ENCODE measurements around the gene UBL4B.
"Not testable (repeated sequence)": the region's sequence is repeated elsewhere in the genome, so short reads cannot be mapped to it uniquely, and the experiment has no call there.

Gene UBL4B

GRCh38 chr1:110112143-110112542 is at the start of gene UBL4B:
Gene UBL4B (plus strand): TSS chr1:110112443. CDS start chr1:110112535, 92 bp downstream.
- DNase-seq (ENCODE audit: extremely low read depth in 1 of 2, low read depth in 1 of 2), result no peak

- no peak for DNase-seq (ENCODE audit: extremely low read depth in 1 of 2, low read depth in 1 of 2)
Observed at GRCh38 chr1:110062612-110063011, 49.6 kb upstream of the UBL4B start.

GRCh38 chr1:110063781-110064180 is 48.5 kb upstream of the UBL4B start:
- no peak for DNase-seq (ENCODE audit: extremely low read depth in 1 of 2, low read depth in 1 of 2)

GRCh38 chr1:110064576-110065337 is 47.5 kb upstream of the UBL4B start:
- DNase-seq (ENCODE audit: extremely low read depth in 1 of 2, low read depth in 1 of 2), result no peak

GRCh38 chr1:110065841-110066240 is 46.4 kb upstream of the UBL4B start:
- no peak for DNase-seq (ENCODE audit: extremely low read depth in 1 of 2, low read depth in 1 of 2)

GRCh38 chr1:110067479-110067892 is 44.8 kb upstream of the UBL4B start:
- DNase-seq (ENCODE audit: extremely low read depth in 1 of 2, low read depth in 1 of 2), result no peak

GRCh38 chr1:110067893-110068645 is 44.2 kb upstream of the UBL4B start:
- DNase-seq (ENCODE audit: extremely low read depth in 1 of 2, low read depth in 1 of 2), result no peak

- DNase-seq (ENCODE audit: extremely low read depth in 1 of 2, low read depth in 1 of 2), result no peak
Observed at GRCh38 chr1:110068646-110069403, 43.4 kb upstream of the UBL4B start.

GRCh38 chr1:110069404-110070281 is 42.6 kb upstream of the UBL4B start:
- no peak for DNase-seq (ENCODE audit: extremely low read depth in 1 of 2, low read depth in 1 of 2)

GRCh38 chr1:110070282-110070669 is 42.0 kb upstream of the UBL4B start:
- no peak for DNase-seq (ENCODE audit: extremely low read depth in 1 of 2, low read depth in 1 of 2)

GRCh38 chr1:110070671-110071242 is 41.5 kb upstream of the UBL4B start, which contains the start of gene ALX3:
Gene ALX3 (minus strand): TSS chr1:110070672. CDS start chr1:110070612, 60 bp downstream.
- no peak for DNase-seq (ENCODE audit: extremely low read depth in 1 of 2, low read depth in 1 of 2)

GRCh38 chr1:110074166-110074565 is 38.1 kb upstream of the UBL4B start:
- no peak for DNase-seq (ENCODE audit: extremely low read depth in 1 of 2, low read depth in 1 of 2)

GRCh38 chr1:110076789-110077500 is 35.3 kb upstream of the UBL4B start:
- no peak for DNase-seq (ENCODE audit: extremely low read depth in 1 of 2, low read depth in 1 of 2)

GRCh38 chr1:110079995-110080394 is 32.2 kb upstream of the UBL4B start:
- DNase-seq (ENCODE audit: extremely low read depth in 1 of 2, low read depth in 1 of 2), result not testable (repeated sequence)

- DNase-seq (ENCODE audit: extremely low read depth in 1 of 2, low read depth in 1 of 2), result no peak
Observed at GRCh38 chr1:110081061-110081460, 31.2 kb upstream of the UBL4B start.

GRCh38 chr1:110082477-110082876 is 29.8 kb upstream of the UBL4B start:
- DNase-seq (ENCODE audit: extremely low read depth in 1 of 2, low read depth in 1 of 2), result no peak

- DNase-seq (ENCODE audit: extremely low read depth in 1 of 2, low read depth in 1 of 2), result no peak
Observed at GRCh38 chr1:110083061-110083865, 29.0 kb upstream of the UBL4B start.

GRCh38 chr1:110083866-110084226 is 28.4 kb upstream of the UBL4B start:
- no peak for DNase-seq (ENCODE audit: extremely low read depth in 1 of 2, low read depth in 1 of 2)

Data from activated CD8-positive, alpha-beta memory T cell treated with anti-CD3 and anti-CD28 coated beads for 1 hour (primary cell).